Measurements from ENCODE around the gene ATP5PO. TPM values are rescaled to one million over a fixed set of nuclear protein-coding genes. Genes with fewer than 3 reads are reported as not detected.

The ATP5PO gene
- total and polyA plus RNA-seq, 2 of the 13 experiments (the other 11 are each of a cell fraction or from before 2014, with no cell fraction given) = 256 to 297 TPM

DNA sequence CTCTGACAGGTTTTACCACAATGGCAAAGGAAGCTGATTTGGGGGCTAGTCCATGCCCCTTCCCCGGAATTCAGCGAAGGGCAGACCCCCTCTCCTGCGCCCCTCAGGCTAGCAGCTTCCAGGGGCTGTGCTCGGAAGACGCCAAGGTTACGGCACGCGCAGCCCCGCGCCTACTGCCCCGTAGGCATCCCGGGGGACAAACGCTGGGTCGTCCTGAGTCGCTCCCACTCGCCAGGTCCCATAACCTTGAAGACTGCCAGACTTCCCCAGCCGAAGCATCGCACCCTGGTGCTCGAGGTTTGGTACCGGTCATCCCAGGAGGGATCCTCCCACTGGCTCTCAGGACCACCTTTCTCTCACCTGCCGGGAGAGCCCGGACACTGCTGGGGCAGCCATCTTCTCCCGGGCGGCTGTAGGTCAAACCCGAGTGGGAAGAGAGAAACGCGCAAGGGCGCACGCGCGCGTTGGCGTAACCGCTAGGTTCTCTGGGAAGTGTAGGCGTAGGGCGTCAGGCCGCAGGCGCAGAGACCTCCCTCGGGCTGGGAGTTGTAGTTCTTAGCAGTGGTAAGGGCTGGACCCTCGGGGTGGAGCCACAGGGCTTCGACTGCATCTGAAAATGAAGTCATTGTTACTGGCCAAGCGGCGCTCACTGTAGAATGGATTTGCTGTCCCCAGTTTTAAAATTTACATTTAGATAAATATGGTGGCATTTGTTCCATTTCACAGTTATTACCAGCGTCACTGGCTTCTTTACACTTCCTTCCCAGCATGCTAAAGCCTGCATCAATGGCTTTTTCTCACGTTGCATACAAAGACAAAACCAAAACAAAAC, at the start of gene ATP5PO (continued):
- TF ChIP-seq ATF7 (IDR thresholded peaks at IDR 0.05) (no peak), ATF7 (CRISPR knock-in tag; IDR thresholded peaks at IDR 0.05) (no peak), ZSCAN22 (CRISPR knock-in tag; IDR thresholded peaks at IDR 0.05) (no peak), ARID2 (CRISPR knock-in tag; IDR thresholded peaks at IDR 0.05; ENCODE audit: borderline replicate concordance) (no peak), ARNTL (CRISPR knock-in tag; IDR thresholded peaks at IDR 0.05) (no peak; the same call in 1 of the 2 replicates), ZNF746 (CRISPR knock-in tag; IDR thresholded peaks at IDR 0.05) (no peak), FOXK2 (IDR thresholded peaks at IDR 0.05) (no peak), SAP130 (CRISPR knock-in tag; IDR thresholded peaks at IDR 0.05; ENCODE audit: low read depth) (peak; percentile 87), TRIM24 (CRISPR knock-in tag; IDR thresholded peaks at IDR 0.05) (no peak), KDM1A (CRISPR knock-in tag; IDR thresholded peaks at IDR 0.05) (no peak), ZNF547 (CRISPR knock-in tag; IDR thresholded peaks at IDR 0.05) (no peak), CREM (IDR thresholded peaks at IDR 0.05) (peak; percentile 94), CREM (CRISPR knock-in tag; IDR thresholded peaks at IDR 0.05) (no peak)
- TF ChIP-seq, protein P1, sequence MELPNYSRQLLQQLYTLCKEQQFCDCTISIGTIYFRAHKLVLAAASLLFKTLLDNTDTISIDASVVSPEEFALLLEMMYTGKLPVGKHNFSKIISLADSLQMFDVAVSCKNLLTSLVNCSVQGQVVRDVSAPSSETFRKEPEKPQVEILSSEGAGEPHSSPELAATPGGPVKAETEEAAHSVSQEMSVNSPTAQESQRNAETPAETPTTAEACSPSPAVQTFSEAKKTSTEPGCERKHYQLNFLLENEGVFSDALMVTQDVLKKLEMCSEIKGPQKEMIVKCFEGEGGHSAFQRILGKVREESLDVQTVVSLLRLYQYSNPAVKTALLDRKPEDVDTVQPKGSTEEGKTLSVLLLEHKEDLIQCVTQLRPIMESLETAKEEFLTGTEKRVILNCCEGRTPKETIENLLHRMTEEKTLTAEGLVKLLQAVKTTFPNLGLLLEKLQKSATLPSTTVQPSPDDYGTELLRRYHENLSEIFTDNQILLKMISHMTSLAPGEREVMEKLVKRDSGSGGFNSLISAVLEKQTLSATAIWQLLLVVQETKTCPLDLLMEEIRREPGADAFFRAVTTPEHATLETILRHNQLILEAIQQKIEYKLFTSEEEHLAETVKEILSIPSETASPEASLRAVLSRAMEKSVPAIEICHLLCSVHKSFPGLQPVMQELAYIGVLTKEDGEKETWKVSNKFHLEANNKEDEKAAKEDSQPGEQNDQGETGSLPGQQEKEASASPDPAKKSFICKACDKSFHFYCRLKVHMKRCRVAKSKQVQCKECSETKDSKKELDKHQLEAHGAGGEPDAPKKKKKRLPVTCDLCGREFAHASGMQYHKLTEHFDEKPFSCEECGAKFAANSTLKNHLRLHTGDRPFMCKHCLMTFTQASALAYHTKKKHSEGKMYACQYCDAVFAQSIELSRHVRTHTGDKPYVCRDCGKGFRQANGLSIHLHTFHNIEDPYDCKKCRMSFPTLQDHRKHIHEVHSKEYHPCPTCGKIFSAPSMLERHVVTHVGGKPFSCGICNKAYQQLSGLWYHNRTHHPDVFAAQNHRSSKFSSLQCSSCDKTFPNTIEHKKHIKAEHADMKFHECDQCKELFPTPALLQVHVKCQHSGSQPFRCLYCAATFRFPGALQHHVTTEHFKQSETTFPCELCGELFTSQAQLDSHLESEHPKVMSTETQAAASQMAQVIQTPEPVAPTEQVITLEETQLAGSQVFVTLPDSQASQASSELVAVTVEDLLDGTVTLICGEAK (IDR thresholded peaks at IDR 0.05) = no peak
- TF ChIP-seq, protein P1 (CRISPR knock-in tag; IDR thresholded peaks at IDR 0.05) = 0 out of 2 replicates have a peak, but pooled peaks have one; percentile 36
- TF ChIP-seq, protein P2, sequence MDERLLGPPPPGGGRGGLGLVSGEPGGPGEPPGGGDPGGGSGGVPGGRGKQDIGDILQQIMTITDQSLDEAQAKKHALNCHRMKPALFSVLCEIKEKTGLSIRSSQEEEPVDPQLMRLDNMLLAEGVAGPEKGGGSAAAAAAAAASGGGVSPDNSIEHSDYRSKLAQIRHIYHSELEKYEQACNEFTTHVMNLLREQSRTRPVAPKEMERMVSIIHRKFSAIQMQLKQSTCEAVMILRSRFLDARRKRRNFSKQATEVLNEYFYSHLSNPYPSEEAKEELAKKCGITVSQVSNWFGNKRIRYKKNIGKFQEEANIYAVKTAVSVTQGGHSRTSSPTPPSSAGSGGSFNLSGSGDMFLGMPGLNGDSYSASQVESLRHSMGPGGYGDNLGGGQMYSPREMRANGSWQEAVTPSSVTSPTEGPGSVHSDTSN (CRISPR knock-in tag; IDR thresholded peaks at IDR 0.05) = no peak
- TF ChIP-seq, protein P3, sequence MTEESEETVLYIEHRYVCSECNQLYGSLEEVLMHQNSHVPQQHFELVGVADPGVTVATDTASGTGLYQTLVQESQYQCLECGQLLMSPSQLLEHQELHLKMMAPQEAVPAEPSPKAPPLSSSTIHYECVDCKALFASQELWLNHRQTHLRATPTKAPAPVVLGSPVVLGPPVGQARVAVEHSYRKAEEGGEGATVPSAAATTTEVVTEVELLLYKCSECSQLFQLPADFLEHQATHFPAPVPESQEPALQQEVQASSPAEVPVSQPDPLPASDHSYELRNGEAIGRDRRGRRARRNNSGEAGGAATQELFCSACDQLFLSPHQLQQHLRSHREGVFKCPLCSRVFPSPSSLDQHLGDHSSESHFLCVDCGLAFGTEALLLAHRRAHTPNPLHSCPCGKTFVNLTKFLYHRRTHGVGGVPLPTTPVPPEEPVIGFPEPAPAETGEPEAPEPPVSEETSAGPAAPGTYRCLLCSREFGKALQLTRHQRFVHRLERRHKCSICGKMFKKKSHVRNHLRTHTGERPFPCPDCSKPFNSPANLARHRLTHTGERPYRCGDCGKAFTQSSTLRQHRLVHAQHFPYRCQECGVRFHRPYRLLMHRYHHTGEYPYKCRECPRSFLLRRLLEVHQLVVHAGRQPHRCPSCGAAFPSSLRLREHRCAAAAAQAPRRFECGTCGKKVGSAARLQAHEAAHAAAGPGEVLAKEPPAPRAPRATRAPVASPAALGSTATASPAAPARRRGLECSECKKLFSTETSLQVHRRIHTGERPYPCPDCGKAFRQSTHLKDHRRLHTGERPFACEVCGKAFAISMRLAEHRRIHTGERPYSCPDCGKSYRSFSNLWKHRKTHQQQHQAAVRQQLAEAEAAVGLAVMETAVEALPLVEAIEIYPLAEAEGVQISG (CRISPR knock-in tag; IDR thresholded peaks at IDR 0.05) = peak; percentile 73
